Measurements from ENCODE around the gene MAGEH1.

- TF ChIP-seq CTCF (IDR thresholded peaks at IDR 0.05; ENCODE audit: insufficient read depth, low read length, poor library complexity, severe bottlenecking), result no peak
- TF ChIP-seq EZH2phosphoT487 (conservative IDR thresholded peaks at IDR 0.05; ENCODE audit: low read length), result no peak
Observed at GRCh38 chrX:55490974-55491373, 39.0 kb downstream of the MAGEH1 start.
